Thoracic aorta endothelial cell (primary cell): ENCODE measurements around the gene KRTAP11-1. TPM values are rescaled to one million over a fixed set of nuclear protein-coding genes. Genes with fewer than 3 reads are reported as not detected.

Experiments
- total RNA-seq: library from RNA; depleted of rRNA; stranded (reverse); fragments of >200 nt; gene quantifications from 2 replicates; pipeline ENCODE4 v1.2.3, GENCODE V29; 2012

KRTAP11-1 gene
- not detected in 2 replicates for total RNA-seq

GRCh38 chr21:30881480-30881879 lies at the start of gene KRTAP11-1:
Gene KRTAP11-1 (minus strand): TSS chr21:30881580. CDS start chr21:30881524, 56 bp downstream.

Other genes with a start within 250 kb of the KRTAP11-1 start
- not detected in 2 replicates for gene KRTAP20-2, start 246.4 kb downstream of the KRTAP11-1 start, total RNA-seq
- not detected in 2 replicates for gene KRTAP20-3, start 238.7 kb downstream of the KRTAP11-1 start, total RNA-seq
- gene KRTAP21-3, start 162.8 kb downstream of the KRTAP11-1 start, total RNA-seq = not detected in 2 replicates
- not detected in 2 replicates for gene KRTAP21-2, start 134.3 kb downstream of the KRTAP11-1 start, total RNA-seq
- not detected in 2 replicates for gene KRTAP21-1, start 126.2 kb downstream of the KRTAP11-1 start, total RNA-seq
- gene KRTAP8-1, start 68.3 kb downstream of the KRTAP11-1 start, total RNA-seq = not detected in 2 replicates
- gene KRTAP7-1, start 51.8 kb downstream of the KRTAP11-1 start, total RNA-seq = not detected in 2 replicates
- not detected in 2 replicates for gene KRTAP19-8, start 156.9 kb upstream of the KRTAP11-1 start, total RNA-seq